ENCODE data around the gene KRTAP10-1. TPM values are rescaled to one million over a fixed set of nuclear protein-coding genes. Genes with fewer than 3 reads are reported as not detected.

Gene KRTAP10-1
- total RNA-seq, 4 donors from 2014 or later: not detected

GRCh38 chr21:44516342-44516741 is 23.7 kb downstream of the KRTAP10-1 start:
- Histone ChIP-seq H3K4me3 (no peak overlapping the region), H3K9me3 (no peaks in the 10 kb centered on the region), H3K36me3 (no peaks in the 10 kb centered on the region), H3K27ac (replicated peaks in 1 of 4) (no peak overlapping the region), H3K4me1 (no peaks in the 10 kb centered on the region), H3K27me3 (peaks cover 0 to 27% (median 0%) of the 10 kb centered on the region in 4 donors)
- DNase-seq (ENCODE audit: extremely low spot score): no peak
- TF ChIP-seq POLR2AphosphoS5 (IDR thresholded peaks at IDR 0.05) (no peak), POLR2A (IDR thresholded peaks at IDR 0.05; ENCODE audit: low read depth) (no peak), EP300 (IDR thresholded peaks at IDR 0.05) (no peak)
- TF ChIP-seq, protein P1, sequence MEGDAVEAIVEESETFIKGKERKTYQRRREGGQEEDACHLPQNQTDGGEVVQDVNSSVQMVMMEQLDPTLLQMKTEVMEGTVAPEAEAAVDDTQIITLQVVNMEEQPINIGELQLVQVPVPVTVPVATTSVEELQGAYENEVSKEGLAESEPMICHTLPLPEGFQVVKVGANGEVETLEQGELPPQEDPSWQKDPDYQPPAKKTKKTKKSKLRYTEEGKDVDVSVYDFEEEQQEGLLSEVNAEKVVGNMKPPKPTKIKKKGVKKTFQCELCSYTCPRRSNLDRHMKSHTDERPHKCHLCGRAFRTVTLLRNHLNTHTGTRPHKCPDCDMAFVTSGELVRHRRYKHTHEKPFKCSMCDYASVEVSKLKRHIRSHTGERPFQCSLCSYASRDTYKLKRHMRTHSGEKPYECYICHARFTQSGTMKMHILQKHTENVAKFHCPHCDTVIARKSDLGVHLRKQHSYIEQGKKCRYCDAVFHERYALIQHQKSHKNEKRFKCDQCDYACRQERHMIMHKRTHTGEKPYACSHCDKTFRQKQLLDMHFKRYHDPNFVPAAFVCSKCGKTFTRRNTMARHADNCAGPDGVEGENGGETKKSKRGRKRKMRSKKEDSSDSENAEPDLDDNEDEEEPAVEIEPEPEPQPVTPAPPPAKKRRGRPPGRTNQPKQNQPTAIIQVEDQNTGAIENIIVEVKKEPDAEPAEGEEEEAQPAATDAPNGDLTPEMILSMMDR (IDR thresholded peaks at IDR 0.05): no peak
- intact Hi-C loops (cut with DNase I): no loop called here
- WGBS: 86% methylated on average over 7 of the region's 13 CpGs

GRCh38 chr21:44515359-44516165 is 24.4 kb downstream of the KRTAP10-1 start:
- no peak overlapping the region for H3K4me3 ChIP-seq
- peaks cover 1 to 3% (median 3%) of the 10 kb centered on the region in 4 donors for H3K4me1 ChIP-seq
- H3K27me3 ChIP-seq: peaks cover 0 to 26% (median 0%) of the 10 kb centered on the region in 4 donors
- H3K27ac ChIP-seq (replicated peaks in 1 of 4): no peak overlapping the region
- intact Hi-C loops (cut with DNase I): no loop called here
- 84% methylated on average over 23 of the region's 32 CpGs for WGBS
- H3K9me3 ChIP-seq: no peaks in the 10 kb centered on the region
- no peaks in the 10 kb centered on the region for H3K36me3 ChIP-seq
- no peak for TF ChIP-seq EP300 (IDR thresholded peaks at IDR 0.05)
- TF ChIP-seq, protein P1 (IDR thresholded peaks at IDR 0.05): no peak
- DNase-seq (ENCODE audit: extremely low spot score): no peak

- WGBS: 79% methylated on average over 9 of the region's 11 CpGs
- no peaks in the 10 kb centered on the region for H3K9me3 ChIP-seq
Measured at GRCh38 chr21:44514746-44515358, 25.1 kb downstream of the KRTAP10-1 start.

GRCh38 chr21:44514218-44514520 is 25.8 kb downstream of the KRTAP10-1 start:
- H3K27me3 ChIP-seq: peaks cover 0 to 32% (median 0%) of the 10 kb centered on the region in 4 donors
- intact Hi-C loops (cut with DNase I): no loop called here
- no peak for DNase-seq (ENCODE audit: extremely low spot score)
- no peaks in the 10 kb centered on the region for H3K36me3 ChIP-seq
- no peak overlapping the region for H3K4me3 ChIP-seq
- H3K27ac ChIP-seq (replicated peaks in 1 of 4): no peak overlapping the region
- no peaks in the 10 kb centered on the region for H3K9me3 ChIP-seq
- TF ChIP-seq POLR2AphosphoS5 (IDR thresholded peaks at IDR 0.05): no peak
- no peak for TF ChIP-seq POLR2A (IDR thresholded peaks at IDR 0.05; ENCODE audit: low read depth)
- TF ChIP-seq, protein P1 (IDR thresholded peaks at IDR 0.05): no peak
- no peak for TF ChIP-seq EP300 (IDR thresholded peaks at IDR 0.05)
- H3K4me1 ChIP-seq: peaks cover 7 to 10% (median 8%) of the 10 kb centered on the region in 4 donors
- no CpG with 5 or more reads among the region's 7 CpGs for WGBS

More at GRCh38 chr21:44514746-44515358, 25.1 kb downstream of the KRTAP10-1 start:
- Histone ChIP-seq H3K4me1 (peaks cover 7 to 10% (median 8%) of the 10 kb centered on the region in 4 donors), H3K4me3 (no peak overlapping the region), H3K27me3 (peaks cover 0 to 32% (median 0%) of the 10 kb centered on the region in 4 donors), H3K36me3 (no peaks in the 10 kb centered on the region), H3K27ac (replicated peaks in 1 of 4) (no peak overlapping the region)
- no peak for DNase-seq (ENCODE audit: extremely low spot score)
- intact Hi-C loops (cut with DNase I): no loop called here
- TF ChIP-seq EP300 (IDR thresholded peaks at IDR 0.05) (no peak), POLR2AphosphoS5 (IDR thresholded peaks at IDR 0.05) (no peak), POLR2A (IDR thresholded peaks at IDR 0.05; ENCODE audit: low read depth) (no peak)
- TF ChIP-seq, protein P1 (IDR thresholded peaks at IDR 0.05): no peak
